Measurements from ENCODE around the gene HES7. TPM values are rescaled to one million over a fixed set of nuclear protein-coding genes. Genes with fewer than 3 reads are reported as not detected.

Gene HES7
- total RNA-seq, 1 experiment from 2014 or later = 0.61 TPM

DNA sequence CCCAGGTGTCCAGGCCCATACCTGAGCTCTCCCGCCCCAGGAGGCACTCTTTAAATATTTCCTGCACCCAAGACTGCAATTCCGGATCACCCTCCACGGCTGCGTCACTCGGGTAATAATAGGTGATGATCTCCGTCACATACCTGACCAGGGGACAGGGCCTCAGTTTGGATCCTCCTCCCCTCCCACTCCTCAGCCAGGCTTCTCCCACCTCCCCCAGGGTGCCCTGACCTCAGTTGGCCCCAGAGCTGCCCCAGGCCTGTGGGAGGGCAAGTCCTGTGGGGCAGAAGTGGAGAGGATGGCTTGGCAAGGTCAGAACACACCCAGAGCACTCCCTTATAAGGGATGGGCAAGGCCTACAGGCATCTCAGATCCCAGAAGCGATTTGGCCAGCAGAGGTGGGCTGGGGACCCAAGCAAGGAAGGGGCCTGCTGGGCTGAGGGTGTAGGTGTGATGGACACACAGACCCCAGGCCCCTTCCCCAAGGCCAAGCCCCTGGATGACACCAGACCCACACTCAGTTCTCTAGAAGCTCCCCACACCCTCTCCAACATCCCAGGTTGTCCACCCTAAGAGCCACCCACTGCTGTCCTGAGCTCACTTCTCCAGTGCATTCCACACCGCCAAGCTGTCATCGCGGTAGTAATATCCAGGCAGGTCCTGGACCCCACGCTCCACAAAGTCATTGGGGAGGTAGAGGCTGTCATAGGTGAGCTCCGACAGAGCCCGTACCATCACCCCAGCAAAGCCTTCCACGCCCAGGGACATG lies 48.1 kb downstream of the HES7 start:
- no peak for ATAC-seq

DNA sequence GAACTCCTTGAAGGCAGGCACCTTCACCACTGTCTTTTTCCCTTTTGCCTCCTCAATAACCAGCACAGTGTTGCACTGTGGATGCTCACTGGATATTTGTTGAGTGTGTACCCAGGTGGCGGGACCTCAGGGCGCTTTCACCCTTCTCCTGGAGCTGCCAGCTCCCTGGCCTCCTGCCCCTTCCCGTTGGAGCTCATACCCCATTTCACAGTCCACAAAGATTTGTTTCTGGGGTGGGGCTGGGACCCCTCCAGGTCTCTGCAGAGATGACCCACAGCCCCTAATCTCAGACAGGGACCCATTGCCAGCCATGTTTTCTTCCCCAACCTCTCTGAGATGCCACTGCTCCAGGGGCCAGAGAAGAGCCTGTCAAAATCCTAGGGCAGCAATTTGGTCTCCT lies 48.8 kb downstream of the HES7 start:
- H3K79me2 ChIP-seq (ENCODE audit: insufficient read depth, low read length) = no peaks in the 10 kb centered on the region
- BruUV-seq (replicated peaks) = no TSS peak
- ChIA-PET RAD21 (ENCODE audit: low non-redundant PET in 1 of 2, low total read pairs in 2 of 2, uncharacterized antibody in 2 of 2, unreplicated experiment in 2 of 2) (no interaction called here), POLR2A (interaction anchor here (1.7 kb wide), 1 partner anchor 98 kb away, joined by 5 read pairs; no protein-coding TSS in a partner anchor), CTCF (interaction anchor here (2.0 to 2.5 kb wide), 4 partner anchors 19 to 58 kb away, joined by 6 to 18 read pairs (median 12); no protein-coding TSS in a partner anchor)
- no peaks in the 10 kb centered on the region for H3K9me3 ChIP-seq (ENCODE audit: control insufficient read depth in 1 of 2, insufficient read depth in 1 of 2, low read depth in 1 of 2, low read length in 2 of 2)
- H3K9me2 ChIP-seq (ENCODE audit: insufficient read depth) = no peaks in the 10 kb centered on the region
- H3K4me3 ChIP-seq (replicated peaks in 1 of 2; ENCODE audit: low read depth in 1 of 2, low read length in 2 of 2) = no peak overlapping the region
- no peaks in the 10 kb centered on the region for H3K36me3 ChIP-seq (ENCODE audit: control insufficient read depth in 1 of 2, insufficient read depth in 2 of 2, low read length in 2 of 2)
- no peak overlapping the region for H3K9ac ChIP-seq (ENCODE audit: low read length)
- ATAC-seq (no peak), DNase-seq (ENCODE audit: low read depth, low spot score) (no peak)
- H3K4me1 ChIP-seq (ENCODE audit: control insufficient read depth in 1 of 2, insufficient read depth in 2 of 2, low read length in 2 of 2) = peaks cover under 1 to 29% of the 10 kb centered on the region in 2 experiments; a peak in 3 of 4 replicates
- intact Hi-C loops (cut with micrococcal nuclease) = loop anchor here (5.0 kb wide), 1 partner anchor 42 kb away; the partner anchor contains the start of gene ALOXE3
- H3K4me2 ChIP-seq (ENCODE audit: low read length) = no peak overlapping the region
- peaks cover 4% of the 10 kb centered on the region; the same call in 1 of the 2 replicates for H3K27me3 ChIP-seq (ENCODE audit: insufficient read depth, low read length)
- H2AFZ ChIP-seq (ENCODE audit: low read depth, low read length, poor library complexity, severe bottlenecking) = no peak overlapping the region
- no peaks in the 10 kb centered on the region for H4K20me1 ChIP-seq (ENCODE audit: insufficient read depth)
- H3K27ac ChIP-seq (ENCODE audit: low read depth, low read length) = no peak overlapping the region
- TF ChIP-seq POLR2A (IDR thresholded peaks at IDR 0.05; ENCODE audit: borderline replicate concordance, extremely low read depth, insufficient read depth, insufficient read length) (no peak), POLR2AphosphoS5 (IDR thresholded peaks at IDR 0.05; ENCODE audit: low read depth, low read length) (no peak), CEBPB (IDR thresholded peaks at IDR 0.05; ENCODE audit: low read depth) (no peak), SP1 (IDR thresholded peaks at IDR 0.05; ENCODE audit: low read depth) (no peak), TCF7L2 (IDR thresholded peaks at IDR 0.05; ENCODE audit: borderline replicate concordance, extremely low read depth, insufficient read depth, insufficient read length) (no peak), JUND (IDR thresholded peaks at IDR 0.05) (no peak), SRF (IDR thresholded peaks at IDR 0.05; ENCODE audit: low read depth) (no peak), ZFX (IDR thresholded peaks at IDR 0.05) (no peak), SIN3A (IDR thresholded peaks at IDR 0.05; ENCODE audit: low read depth) (no peak), EGR1 (IDR thresholded peaks at IDR 0.05; ENCODE audit: low read depth) (no peak), CBX3 (IDR thresholded peaks at IDR 0.05; ENCODE audit: low read depth) (no peak)
- TF ChIP-seq, protein P1, sequence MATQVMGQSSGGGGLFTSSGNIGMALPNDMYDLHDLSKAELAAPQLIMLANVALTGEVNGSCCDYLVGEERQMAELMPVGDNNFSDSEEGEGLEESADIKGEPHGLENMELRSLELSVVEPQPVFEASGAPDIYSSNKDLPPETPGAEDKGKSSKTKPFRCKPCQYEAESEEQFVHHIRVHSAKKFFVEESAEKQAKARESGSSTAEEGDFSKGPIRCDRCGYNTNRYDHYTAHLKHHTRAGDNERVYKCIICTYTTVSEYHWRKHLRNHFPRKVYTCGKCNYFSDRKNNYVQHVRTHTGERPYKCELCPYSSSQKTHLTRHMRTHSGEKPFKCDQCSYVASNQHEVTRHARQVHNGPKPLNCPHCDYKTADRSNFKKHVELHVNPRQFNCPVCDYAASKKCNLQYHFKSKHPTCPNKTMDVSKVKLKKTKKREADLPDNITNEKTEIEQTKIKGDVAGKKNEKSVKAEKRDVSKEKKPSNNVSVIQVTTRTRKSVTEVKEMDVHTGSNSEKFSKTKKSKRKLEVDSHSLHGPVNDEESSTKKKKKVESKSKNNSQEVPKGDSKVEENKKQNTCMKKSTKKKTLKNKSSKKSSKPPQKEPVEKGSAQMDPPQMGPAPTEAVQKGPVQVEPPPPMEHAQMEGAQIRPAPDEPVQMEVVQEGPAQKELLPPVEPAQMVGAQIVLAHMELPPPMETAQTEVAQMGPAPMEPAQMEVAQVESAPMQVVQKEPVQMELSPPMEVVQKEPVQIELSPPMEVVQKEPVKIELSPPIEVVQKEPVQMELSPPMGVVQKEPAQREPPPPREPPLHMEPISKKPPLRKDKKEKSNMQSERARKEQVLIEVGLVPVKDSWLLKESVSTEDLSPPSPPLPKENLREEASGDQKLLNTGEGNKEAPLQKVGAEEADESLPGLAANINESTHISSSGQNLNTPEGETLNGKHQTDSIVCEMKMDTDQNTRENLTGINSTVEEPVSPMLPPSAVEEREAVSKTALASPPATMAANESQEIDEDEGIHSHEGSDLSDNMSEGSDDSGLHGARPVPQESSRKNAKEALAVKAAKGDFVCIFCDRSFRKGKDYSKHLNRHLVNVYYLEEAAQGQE (IDR thresholded peaks at IDR 0.05; ENCODE audit: low read depth) = no peak
- TF ChIP-seq, protein P2, sequence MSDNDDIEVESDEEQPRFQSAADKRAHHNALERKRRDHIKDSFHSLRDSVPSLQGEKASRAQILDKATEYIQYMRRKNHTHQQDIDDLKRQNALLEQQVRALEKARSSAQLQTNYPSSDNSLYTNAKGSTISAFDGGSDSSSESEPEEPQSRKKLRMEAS (IDR thresholded peaks at IDR 0.05) = no peak

More for the DNA sequence above, 48.1 kb downstream of the HES7 start:
- H3K9ac ChIP-seq (ENCODE audit: low read length) = no peak overlapping the region
- H3K36me3 ChIP-seq (ENCODE audit: control insufficient read depth in 1 of 2, insufficient read depth in 2 of 2, low read length in 2 of 2) = no peaks in the 10 kb centered on the region
- peaks cover 2 to 35% of the 10 kb centered on the region in 2 experiments; a peak in 3 of 4 replicates for H3K4me1 ChIP-seq (ENCODE audit: control insufficient read depth in 1 of 2, insufficient read depth in 2 of 2, low read length in 2 of 2)
- H3K27me3 ChIP-seq (ENCODE audit: insufficient read depth, low read length) = peaks cover 4% of the 10 kb centered on the region; the same call in 1 of the 2 replicates
- no peaks in the 10 kb centered on the region for H3K9me3 ChIP-seq (ENCODE audit: control insufficient read depth in 1 of 2, insufficient read depth in 1 of 2, low read depth in 1 of 2, low read length in 2 of 2)
- peaks cover 2% of the 10 kb centered on the region; the same call in 1 of the 2 replicates for H3K79me2 ChIP-seq (ENCODE audit: insufficient read depth, low read length)
- H3K4me2 ChIP-seq (ENCODE audit: low read length) = no peak overlapping the region
- H4K20me1 ChIP-seq (ENCODE audit: insufficient read depth) = no peaks in the 10 kb centered on the region
- ChIA-PET CTCF (interaction anchor here (0.7 to 2.5 kb wide), 2 partner anchors 28 to 671 kb away, joined by 3 to 6 read pairs; no protein-coding TSS in a partner anchor), RAD21 (ENCODE audit: low non-redundant PET in 1 of 2, low total read pairs in 2 of 2, uncharacterized antibody in 2 of 2, unreplicated experiment in 2 of 2) (no interaction called here), POLR2A (no interaction called here)
- BruUV-seq (replicated peaks) = no TSS peak
- TF ChIP-seq SP1 (IDR thresholded peaks at IDR 0.05; ENCODE audit: low read depth) = no peak
- no peak for TF ChIP-seq RAD21 (IDR thresholded peaks at IDR 0.05; ENCODE audit: low read depth)
- no peak for TF ChIP-seq SRF (IDR thresholded peaks at IDR 0.05; ENCODE audit: low read depth)
- TF ChIP-seq CEBPB (IDR thresholded peaks at IDR 0.05; ENCODE audit: low read depth) = no peak
- TF ChIP-seq TCF7L2 (IDR thresholded peaks at IDR 0.05; ENCODE audit: borderline replicate concordance, extremely low read depth, insufficient read depth, insufficient read length) = no peak
- intact Hi-C loops (cut with micrococcal nuclease) = loop anchor here (5.0 kb wide), 1 partner anchor 42 kb away; the partner anchor contains the start of gene ALOXE3
- no peaks in the 10 kb centered on the region for H3K9me2 ChIP-seq (ENCODE audit: insufficient read depth)
- no peak overlapping the region for H2AFZ ChIP-seq (ENCODE audit: low read depth, low read length, poor library complexity, severe bottlenecking)
- no peak for DNase-seq (ENCODE audit: low read depth, low spot score)
- no peak overlapping the region for H3K27ac ChIP-seq (ENCODE audit: low read depth, low read length)
- no peak overlapping the region for H3K4me3 ChIP-seq (replicated peaks in 1 of 2; ENCODE audit: low read depth in 1 of 2, low read length in 2 of 2)
